Adrenal gland (tissue), 12 donors: ENCODE data around the gene ASB16. TPM values are rescaled to one million over a fixed set of nuclear protein-coding genes. Genes with fewer than 3 reads are reported as not detected.

Experiments used
- DNase-seq, 7 donors: peaks; one replicate each; pipeline ENCODE4 v3.0.0-alpha.2; 2019 to 2020
- H3K27ac ChIP-seq, 5 donors: fragments of 200-600 bp; sonication (generic) in 4 of 5; 1 replicate in 3 of 5; 2 replicates in 2 of 5; pipeline versions ENCODE4 v1.5.1 to v1.8.0; 2016 to 2020; ENCODE audit warnings: mild to moderate bottlenecking in 1 of 5
- H3K27me3 ChIP-seq: fragments of 200-600 bp; 2 replicates; pipeline ENCODE4 v1.8.0; 2021
- H3K36me3 ChIP-seq, 2 donors: fragments of 200-600 bp; replicated peaks in 1 of 2; 1 replicate in 1 of 2; 2 replicates in 1 of 2; pipeline versions ENCODE4 v1.5.1 to v1.8.0; 2018 to 2022
- H3K4me1 ChIP-seq, 2 donors: fragments of 200-600 bp; replicated peaks in 1 of 2; 1 replicate in 1 of 2; 2 replicates in 1 of 2; pipeline versions ENCODE4 v1.5.1 to v1.8.0; 2018 to 2021
- H3K4me3 ChIP-seq, 4 donors: fragments of 200-600 bp; sonication (generic) in 3 of 4; one replicate each; pipeline ENCODE4 v1.5.1; 2016 to 2018
- H3K9me3 ChIP-seq, 3 donors: fragments of 200-600 bp; sonication (generic) in 1 of 3; replicated peaks in 1 of 3; 1 replicate in 2 of 3; 2 replicates in 1 of 3; pipeline versions ENCODE4 v1.5.1 to v1.8.0; 2016 to 2021
- CTCF ChIP-seq, 6 experiments: fragments of 450-650 bp in 4 of 6; fragments of 200-600 bp in 2 of 6; sonication (generic) in 1 of 6; IDR thresholded peaks; 1 replicate in 5 of 6; 2 replicates in 1 of 6; pipeline versions ENCODE4 v1.5.1 to v1.8.0; 2016 to 2021; ENCODE audit warnings: antibody characterized with exemption in 6 of 6, mild to moderate bottlenecking in 2 of 6, moderate library complexity in 1 of 6
- POLR2A ChIP-seq, 2 donors: fragments of 450-650 bp; IDR thresholded peaks; one replicate each; pipeline ENCODE4 v1.6.1; 2017; ENCODE audit warnings: antibody characterized with exemption in 2 of 2, mild to moderate bottlenecking in 2 of 2, moderate library complexity in 1 of 2
- WGBS, 4 donors: extraction: QIAGEN DNeasy Blood & Tissue Kit in 2 of 4; methylation state at CpG; one replicate each; pipeline versions ENCODE4 v1.1.5 to v1.1.7; 2013 to 2017; 5-methylcytosine and 5-hydroxymethylcytosine counted together
- intact Hi-C, 2 donors: fragments of 100-400 bp; cut with DNase I; formaldehyde crosslinking; loops; one replicate each; pipeline versions ENCODE4 v1.14.1 to v1.15.0; 2022 to 2023
- polyA plus RNA-seq, 3 donors: library from polyadenylated mRNA; stranded (reverse); fragments of 200-250 nt in 2 of 3; fragments of 350-450 nt in 1 of 3; fragmentation: Illumina TruSeq in 1 of 3; extraction: RNeasy Lipid Tissue Mini Kit (QIAGEN cat#74804) in 1 of 3; gene quantifications; one replicate each; pipeline ENCODE4 v1.2.3, GENCODE V29; 2013 to 2014
- total RNA-seq, 9 donors: library from RNA; depleted of rRNA in 4 of 9; stranded (reverse); fragments of >200 nt in 4 of 9; fragments of 120-200 nt in 1 of 9; fragmentation: NEBNext Ultra II Directional in 1 of 9; extraction: Animal tissue kit (Norgen Biotek cat#: 25700) in 1 of 9; gene quantifications; one replicate each; pipeline versions ENCODE4 v1.1.0 to v1.2.4, GENCODE V29; 2013 to 2023
- donor health status: healthy with polysubstance abuse.
- donor health status: Bipolar disorder and iron deficiency.
- donor health status: DM: yes; HTN: yes; CAD: no.
- donor health status: DM: no; HTN: no; CAD: no.
- donor health status: DM: no; HTN: no; CAD: no.
- donor health status: DM: yes; HTN: yes; CAD: no.

The ASB16 gene
- total and polyA plus RNA-seq, 12 donors: 0.13 to 0.83 (median 0.39) TPM; not detected in 2

GRCh38 chr17:44191941-44192496 is 21.5 kb downstream of the ASB16 start:
- Histone ChIP-seq H3K4me1 (peaks cover 0 to 17% of the 10 kb centered on the region in 2 donors), H3K4me3 (no peak overlapping the region), H3K36me3 (peaks cover 0 to 64% of the 10 kb centered on the region in 2 donors), H3K27me3 (no peaks in the 10 kb centered on the region), H3K27ac (no peak overlapping the region), H3K9me3 (no peaks in the 10 kb centered on the region)
- intact Hi-C loops: no loop called here
- 59 to 75% (median 66%) methylated on average over 7 of the region's 7 CpGs for WGBS, 4 donors
- DNase-seq: no peak
- TF ChIP-seq CTCF (IDR thresholded peaks at IDR 0.05): no peak
- no peak for TF ChIP-seq POLR2A (IDR thresholded peaks at IDR 0.05)

- Histone ChIP-seq H3K4me1 (peaks cover under 1 to 18% of the 10 kb centered on the region in 2 donors), H3K36me3 (peaks cover 0 to 69% of the 10 kb centered on the region in 2 donors), H3K4me3 (no peak overlapping the region), H3K27ac (no peak overlapping the region), H3K27me3 (no peaks in the 10 kb centered on the region), H3K9me3 (no peaks in the 10 kb centered on the region)
- WGBS, 4 donors: 85 to 96% (median 93%) methylated on average over 5 of the region's 5 CpGs
- TF ChIP-seq CTCF (IDR thresholded peaks at IDR 0.05): no peak
- no peak for TF ChIP-seq POLR2A (IDR thresholded peaks at IDR 0.05)
- no peak for DNase-seq
- intact Hi-C loops: no loop called here
Measured at GRCh38 chr17:44192750-44193149, 22.2 kb downstream of the ASB16 start.

- 82 to 92% (median 89%) methylated on average over 5 to 14 of the region's 14 CpGs for WGBS, 4 donors
Measured at GRCh38 chr17:44193326-44194084, 23.0 kb downstream of the ASB16 start.

More at GRCh38 chr17:44193326-44194084, 23.0 kb downstream of the ASB16 start:
- Histone ChIP-seq H3K27ac (no peak overlapping the region), H3K27me3 (no peaks in the 10 kb centered on the region), H3K4me3 (no peak overlapping the region), H3K9me3 (no peaks in the 10 kb centered on the region), H3K4me1 (peaks cover 8 to 17% of the 10 kb centered on the region in 2 donors), H3K36me3 (peaks cover 0 to 69% of the 10 kb centered on the region in 2 donors)
- TF ChIP-seq CTCF (IDR thresholded peaks at IDR 0.05) (no peak), POLR2A (IDR thresholded peaks at IDR 0.05) (no peak)
- intact Hi-C loops: no loop called here
- DNase-seq: no peak
